Panc1 (cell line): ENCODE data around the gene CPA1. TPM values are rescaled to one million over a fixed set of nuclear protein-coding genes. Genes with fewer than 3 reads are reported as not detected.

Experiments used
- ATAC-seq: fragments of 200-7000 bp; cut with Tn5 transposase; 2 replicates; pipeline ENCODE4 v1.9.1; 2020; ENCODE audit warnings: mild to moderate bottlenecking, moderate library complexity
- BruUV-seq: library from RNA; stranded (reverse); fragments of 400-500 nt; replicated peaks from 2 replicates; lab custom pipeline; 2021; lab: Mats Ljungman, UMichigan
- CTCF ChIA-PET: fragments of 300-600 bp; sonication (Branson Sonifier 250); formaldehyde crosslinking; loops from one replicate; lab custom pipeline; 2022; ENCODE audit warnings: antibody characterized with exemption; lab: Charles Lee
- POLR2A ChIA-PET: fragments of 300-600 bp; sonication (Branson Sonifier 250); formaldehyde crosslinking; loops from one replicate; lab custom pipeline; 2022; ENCODE audit warnings: antibody characterized with exemption; lab: Charles Lee
- DNase-seq: peaks from one replicate; pipeline ENCODE4 v3.0.0-alpha.2; 2010; ENCODE audit warnings: low read depth, low spot score
- H3K27ac ChIP-seq: 2 replicates; pipeline ENCODE4 v1.5.1; 2011; ENCODE audit warnings: mild to moderate bottlenecking, low read length, inconsistent platforms
- H3K27me3 ChIP-seq: fragments of 200-500 bp; sonication (Bioruptor generic); 2 replicates; pipeline ENCODE4 v1.6.0; 2014; ENCODE audit warnings: low read length, inconsistent platforms; ENCODE audit not compliant: control insufficient read depth, insufficient read depth
- H3K36me3 ChIP-seq: fragments of 200-500 bp; sonication (Bioruptor generic); 2 replicates; pipeline ENCODE4 v1.5.1; 2014; ENCODE audit warnings: inconsistent platforms, mild to moderate bottlenecking, low read length, moderate library complexity; ENCODE audit not compliant: control insufficient read depth, insufficient read depth
- H3K4me1 ChIP-seq: 2 replicates; pipeline ENCODE4 v1.5.1; 2011; ENCODE audit warnings: inconsistent platforms, mild to moderate bottlenecking, low read length, moderate library complexity; ENCODE audit not compliant: control insufficient read depth, insufficient read depth
- H3K4me3 ChIP-seq, 2 experiments: 2 replicates each; pipeline ENCODE4 v1.5.1; 2011 to 2012; ENCODE audit warnings: low read depth in 2 of 2, low read length in 2 of 2, mild to moderate bottlenecking in 2 of 2, inconsistent platforms in 1 of 2, moderate library complexity in 1 of 2
- H3K9me3 ChIP-seq: fragments of 200-500 bp; sonication (Bioruptor generic); 2 replicates; pipeline ENCODE4 v1.5.1; 2014; ENCODE audit warnings: low read depth, mild to moderate bottlenecking, inconsistent platforms, low read length, moderate library complexity; ENCODE audit not compliant: control insufficient read depth, insufficient read depth
- CTCF ChIP-seq: fragments of 450-650 bp; IDR thresholded peaks from 2 replicates; pipeline ENCODE4 v1.5.1; 2017; ENCODE audit warnings: mild to moderate bottlenecking
- POLR2AphosphoS5 ChIP-seq: IDR thresholded peaks from 2 replicates; pipeline ENCODE4 v1.6.1; 2012; ENCODE audit warnings: mild to moderate bottlenecking, low read depth, low read length, moderate library complexity
- REST ChIP-seq, 2 experiments: IDR thresholded peaks; 2 replicates each; pipeline ENCODE4 v1.6.1; 2011 to 2012; ENCODE audit warnings: low read depth in 2 of 2, control low read depth in 1 of 2, low read length in 1 of 2, mild to moderate bottlenecking in 1 of 2, moderate library complexity in 1 of 2; ENCODE audit not compliant: insufficient read depth in 1 of 2
- SIN3A ChIP-seq: IDR thresholded peaks from 2 replicates; pipeline ENCODE4 v1.6.1; 2012; ENCODE audit warnings: low read depth, mild to moderate bottlenecking, low read length, moderate library complexity, borderline replicate concordance; ENCODE audit not compliant: insufficient read depth
- TCF7L2 ChIP-seq: IDR thresholded peaks from 2 replicates; pipeline ENCODE4 v1.6.1; 2011; ENCODE audit warnings: mild to moderate bottlenecking, low read depth, low read length, inconsistent platforms
- in situ Hi-C: cut with HindIII; loops from 2 replicates; pipeline ENCODE4 v1.10.0; 2016; ENCODE audit warnings: low sequenced_read_pairs, low pct_unique_long_range_greater_than_20kb
- intact Hi-C: fragments of 100-400 bp; cut with micrococcal nuclease; formaldehyde crosslinking; loops from one replicate; pipeline ENCODE4 v1.10.0; 2022; ENCODE audit not compliant: unreplicated experiment
- total RNA-seq: library from RNA; stranded (reverse); gene quantifications from one replicate; pipeline ENCODE4 v1.2.1, GENCODE V29; 2021; ENCODE audit not compliant: unreplicated experiment

CPA1 gene
- total RNA-seq, 1 experiment from 2014 or later = 7.6 TPM

GRCh38 chr7:130365088-130365487 lies 15.2 kb upstream of the CPA1 start:
- BruUV-seq = no TSS peak
- ChIA-PET CTCF (no interaction called here), POLR2A (no interaction called here)
- Histone ChIP-seq H3K27ac (no peak overlapping the region), H3K36me3 (no peaks in the 10 kb centered on the region), H3K9me3 (peaks cover 5% of the 10 kb centered on the region; the same call in 1 of the 2 replicates), H3K27me3 (no peaks in the 10 kb centered on the region), H3K4me1 (peaks cover 11% of the 10 kb centered on the region), H3K4me3 (no peak overlapping the region)
- no peak for DNase-seq
- in situ Hi-C loops (no loop called here), intact Hi-C loops (no loop called here)
- no peak for ATAC-seq
- no peak for TF ChIP-seq SIN3A

GRCh38 chr7:130365511-130366441 lies 14.5 kb upstream of the CPA1 start:
- Histone ChIP-seq H3K4me1 (peaks cover 11% of the 10 kb centered on the region), H3K4me3 (no peak overlapping the region), H3K27ac (no peak overlapping the region), H3K9me3 (no peaks in the 10 kb centered on the region), H3K27me3 (no peaks in the 10 kb centered on the region), H3K36me3 (no peaks in the 10 kb centered on the region)
- 0 out of 2 replicates have a peak, but pooled peaks have one; percentile 32 for ATAC-seq
- in situ Hi-C loops = no loop called here
- CTCF ChIA-PET = no interaction called here
- POLR2A ChIA-PET = no interaction called here
- TF ChIP-seq POLR2AphosphoS5 (no peak), SIN3A (no peak), CTCF (no peak), TCF7L2 (no peak)
- BruUV-seq = no TSS peak
- intact Hi-C loops = no loop called here
- DNase-seq = no peak

- CTCF ChIA-PET = no interaction called here
- no peaks in the 10 kb centered on the region for H3K9me3 ChIP-seq
- H3K27ac ChIP-seq = no peak overlapping the region
- in situ Hi-C loops = no loop called here
- no TSS peak for BruUV-seq
- no peak overlapping the region for H3K4me3 ChIP-seq
- intact Hi-C loops = no loop called here
- H3K4me1 ChIP-seq = peaks cover 11% of the 10 kb centered on the region
- no peaks in the 10 kb centered on the region for H3K27me3 ChIP-seq
- TF ChIP-seq REST (IDR thresholded peaks at IDR 0.05; ENCODE audit: insufficient read depth in 1 of 2, low read depth in 2 of 2, low read length in 1 of 2) = no peak
- no peak for TF ChIP-seq SIN3A
- no peak for TF ChIP-seq POLR2AphosphoS5
- TF ChIP-seq CTCF = no peak
- no peak for TF ChIP-seq TCF7L2
- ATAC-seq (no peak), DNase-seq (no peak)
- no peaks in the 10 kb centered on the region for H3K36me3 ChIP-seq
- POLR2A ChIA-PET = no interaction called here
These were observed 13.7 kb upstream of the CPA1 start for GRCh38 chr7:130366564-130366963.
